Vagina (tissue), 2 donors: ENCODE measurements around the gene HYOU1. TPM values are rescaled to one million over a fixed set of nuclear protein-coding genes. Genes with fewer than 3 reads are reported as not detected.

Source experiments
- DNase-seq, 2 donors: peaks; one replicate each; pipeline ENCODE4 v3.0.0-alpha.2; 2017; ENCODE audit errors: extremely low spot score in 2 of 2
- H3K27ac ChIP-seq: fragments of 200-600 bp; sonication (generic); one replicate; pipeline ENCODE4 v1.5.1; 2019
- H3K27me3 ChIP-seq: fragments of 200-600 bp; sonication (generic); one replicate; pipeline ENCODE4 v1.5.1; 2019
- H3K36me3 ChIP-seq, 2 donors: fragments of 200-600 bp; sonication (generic); one replicate each; pipeline ENCODE4 v1.5.1; 2017 to 2019
- H3K4me1 ChIP-seq: fragments of 200-600 bp; sonication (generic); one replicate; pipeline ENCODE4 v1.5.1; 2019
- H3K4me3 ChIP-seq, 2 donors: fragments of 200-600 bp; sonication (generic); 1 replicate in 1 of 2; 2 replicates in 1 of 2; pipeline ENCODE4 v1.5.1; 2016 to 2019
- H3K9me3 ChIP-seq: fragments of 200-600 bp; sonication (generic); one replicate; pipeline ENCODE4 v1.5.1; 2019
- POLR2A ChIP-seq, 2 donors: fragments of 450-650 bp; IDR thresholded peaks; one replicate each; pipeline ENCODE4 v1.6.1; 2017; ENCODE audit warnings: antibody characterized with exemption in 2 of 2, mild to moderate bottlenecking in 2 of 2, moderate library complexity in 2 of 2
- POLR2AphosphoS5 ChIP-seq, 2 donors: sonication (generic); formaldehyde crosslinking; IDR thresholded peaks; one replicate each; pipeline ENCODE4 v1.9.0; 2017; ENCODE audit warnings: antibody characterized with exemption in 2 of 2, mild to moderate bottlenecking in 2 of 2, low read depth in 1 of 2; ENCODE audit not compliant: insufficient read depth in 1 of 2
- intact Hi-C: fragments of 100-400 bp; cut with DNase I; formaldehyde crosslinking; loops from one replicate; pipeline ENCODE4 v1.15.1; 2023
- total RNA-seq: library from RNA; depleted of rRNA; stranded (reverse); fragments of >200 nt; gene quantifications from one replicate; pipeline ENCODE4 v1.2.3, GENCODE V29; 2016
- TF ChIP-seq, protein P1 (sequence below), 3 experiments: fragments of 450-650 bp in 2 of 3; fragments of 200-600 bp in 1 of 3; sonication (generic) in 1 of 3; IDR thresholded peaks; one replicate each; pipeline ENCODE4 v1.5.1; 2017 to 2019; ENCODE audit warnings: antibody characterized with exemption in 3 of 3, mild to moderate bottlenecking in 2 of 3, moderate library complexity in 2 of 3

The HYOU1 gene
- total RNA-seq, 1 donor from 2014 or later: 49.6 TPM

DNA sequence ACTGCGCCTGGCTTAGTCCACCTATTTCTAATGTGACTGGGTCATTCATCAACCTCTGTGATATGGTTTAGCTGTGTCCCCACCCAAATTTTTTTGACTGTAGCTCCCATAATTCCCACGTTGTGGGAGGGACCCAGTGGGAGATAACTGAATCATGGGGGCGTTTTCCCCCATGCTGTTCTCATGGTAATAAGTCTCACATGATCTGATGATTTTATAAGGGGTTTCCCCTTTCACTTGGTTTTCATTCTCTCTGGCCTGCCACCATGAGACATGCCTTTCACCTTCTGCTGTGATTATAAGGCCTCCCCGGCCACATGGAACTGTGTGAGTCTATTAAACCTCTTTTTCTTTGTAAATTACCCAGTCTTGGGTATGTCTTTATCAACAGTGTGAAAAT lies 50.3 kb downstream of the HYOU1 start:
- TF ChIP-seq POLR2A (IDR thresholded peaks at IDR 0.05) (no peak), POLR2AphosphoS5 (IDR thresholded peaks at IDR 0.05; ENCODE audit: insufficient read depth in 1 of 2, low read depth in 1 of 2) (no peak)
- TF ChIP-seq, protein P1, sequence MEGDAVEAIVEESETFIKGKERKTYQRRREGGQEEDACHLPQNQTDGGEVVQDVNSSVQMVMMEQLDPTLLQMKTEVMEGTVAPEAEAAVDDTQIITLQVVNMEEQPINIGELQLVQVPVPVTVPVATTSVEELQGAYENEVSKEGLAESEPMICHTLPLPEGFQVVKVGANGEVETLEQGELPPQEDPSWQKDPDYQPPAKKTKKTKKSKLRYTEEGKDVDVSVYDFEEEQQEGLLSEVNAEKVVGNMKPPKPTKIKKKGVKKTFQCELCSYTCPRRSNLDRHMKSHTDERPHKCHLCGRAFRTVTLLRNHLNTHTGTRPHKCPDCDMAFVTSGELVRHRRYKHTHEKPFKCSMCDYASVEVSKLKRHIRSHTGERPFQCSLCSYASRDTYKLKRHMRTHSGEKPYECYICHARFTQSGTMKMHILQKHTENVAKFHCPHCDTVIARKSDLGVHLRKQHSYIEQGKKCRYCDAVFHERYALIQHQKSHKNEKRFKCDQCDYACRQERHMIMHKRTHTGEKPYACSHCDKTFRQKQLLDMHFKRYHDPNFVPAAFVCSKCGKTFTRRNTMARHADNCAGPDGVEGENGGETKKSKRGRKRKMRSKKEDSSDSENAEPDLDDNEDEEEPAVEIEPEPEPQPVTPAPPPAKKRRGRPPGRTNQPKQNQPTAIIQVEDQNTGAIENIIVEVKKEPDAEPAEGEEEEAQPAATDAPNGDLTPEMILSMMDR (IDR thresholded peaks at IDR 0.05): no peak
- Histone ChIP-seq H3K9me3 (no peaks in the 10 kb centered on the region), H3K27ac (no peak overlapping the region), H3K27me3 (no peaks in the 10 kb centered on the region), H3K4me1 (no peaks in the 10 kb centered on the region), H3K4me3 (no peak overlapping the region), H3K36me3 (peaks cover 0 to 53% of the 10 kb centered on the region in 2 donors)
- intact Hi-C loops: no loop called here
- no peak for DNase-seq

DNA sequence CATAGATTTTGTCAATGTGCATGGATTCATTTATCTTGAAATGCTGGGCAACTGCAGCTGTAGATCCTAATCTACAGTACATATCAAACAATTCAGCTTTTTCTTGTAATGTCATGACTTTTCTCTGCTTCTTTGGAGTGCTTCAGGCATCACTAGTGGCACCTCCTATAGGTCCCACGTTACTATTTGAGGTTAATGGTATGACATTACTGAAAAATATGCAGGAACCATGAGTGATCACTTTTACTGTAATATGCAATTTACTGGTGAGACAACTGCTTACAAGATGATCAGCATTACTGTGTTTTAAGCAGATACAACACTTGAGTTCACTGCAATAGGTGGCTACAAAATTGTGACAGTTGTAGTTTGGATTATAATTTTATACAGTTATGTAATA lies 56.1 kb downstream of the HYOU1 start:
- intact Hi-C loops: no loop called here
- no peak for TF ChIP-seq POLR2AphosphoS5 (IDR thresholded peaks at IDR 0.05; ENCODE audit: insufficient read depth in 1 of 2, low read depth in 1 of 2)
- no peak for TF ChIP-seq POLR2A (IDR thresholded peaks at IDR 0.05)
- TF ChIP-seq, protein P1 (IDR thresholded peaks at IDR 0.05): no peak
- H3K9me3 ChIP-seq: no peaks in the 10 kb centered on the region
- H3K27ac ChIP-seq: no peak overlapping the region
- peaks cover 34% of the 10 kb centered on the region for H3K4me1 ChIP-seq
- DNase-seq: no peak
- no peaks in the 10 kb centered on the region for H3K27me3 ChIP-seq
- peaks cover 0 to 31% of the 10 kb centered on the region in 2 donors for H3K36me3 ChIP-seq
- H3K4me3 ChIP-seq: no peak overlapping the region

DNA sequence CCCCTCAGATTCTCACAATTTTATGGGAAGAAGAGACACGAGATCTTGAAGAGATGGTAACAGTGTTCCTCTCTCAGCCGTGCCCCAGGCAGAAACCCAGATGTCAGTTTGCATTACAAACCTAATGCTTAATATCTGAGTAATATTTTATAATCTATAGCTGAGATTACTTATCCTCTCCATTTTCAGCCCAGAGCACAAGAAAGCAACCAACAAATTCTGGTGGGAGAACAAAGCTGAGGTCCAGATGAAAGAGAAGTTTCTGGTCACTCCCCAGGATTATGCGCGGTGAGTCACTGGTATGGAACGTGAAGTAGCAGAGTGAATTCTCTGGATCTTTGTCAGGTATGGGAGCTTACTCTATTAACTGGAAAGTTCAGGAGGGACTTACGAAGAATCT lies 58.2 kb downstream of the HYOU1 start:
- intact Hi-C loops: no loop called here
- Histone ChIP-seq H3K36me3 (peaks cover 0 to 27% of the 10 kb centered on the region in 2 donors), H3K9me3 (no peaks in the 10 kb centered on the region), H3K27ac (peak overlapping the region; percentile 65), H3K27me3 (no peaks in the 10 kb centered on the region), H3K4me3 (peak overlapping the region; percentile 86 to 88), H3K4me1 (peaks cover 34% of the 10 kb centered on the region)
- no peak for TF ChIP-seq POLR2AphosphoS5 (IDR thresholded peaks at IDR 0.05; ENCODE audit: insufficient read depth in 1 of 2, low read depth in 1 of 2)
- TF ChIP-seq, protein P1 (IDR thresholded peaks at IDR 0.05): no peak
- no peak for TF ChIP-seq POLR2A (IDR thresholded peaks at IDR 0.05)
- DNase-seq: no peak

DNA sequence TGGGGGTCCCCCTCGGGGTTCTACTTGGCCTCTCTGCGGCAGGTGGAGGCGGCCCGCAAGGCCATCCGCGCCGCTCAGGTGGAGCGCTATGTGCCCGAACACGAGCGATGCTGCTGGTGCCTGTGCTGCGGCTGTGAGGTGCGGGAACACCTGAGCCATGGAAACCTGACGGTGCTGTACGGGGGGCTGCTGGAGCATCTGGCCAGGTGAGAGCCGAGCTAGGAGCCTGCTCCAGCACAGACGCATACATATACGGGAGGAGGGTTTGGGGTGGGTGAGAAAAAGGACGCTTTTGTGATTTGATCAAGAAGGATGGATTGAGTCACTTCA lies 58.7 kb downstream of the HYOU1 start:
- Histone ChIP-seq H3K9me3 (no peaks in the 10 kb centered on the region), H3K4me3 (peak overlapping the region; percentile 86 to 88), H3K4me1 (peaks cover 34% of the 10 kb centered on the region), H3K36me3 (peaks cover 0 to 27% of the 10 kb centered on the region in 2 donors), H3K27ac (peak overlapping the region; percentile 65), H3K27me3 (no peaks in the 10 kb centered on the region)
- TF ChIP-seq, protein P1 (IDR thresholded peaks at IDR 0.05): no peak
- TF ChIP-seq POLR2A (IDR thresholded peaks at IDR 0.05) (no peak), POLR2AphosphoS5 (IDR thresholded peaks at IDR 0.05; ENCODE audit: insufficient read depth in 1 of 2, low read depth in 1 of 2) (no peak)
- intact Hi-C loops: no loop called here
- DNase-seq: no peak

DNA sequence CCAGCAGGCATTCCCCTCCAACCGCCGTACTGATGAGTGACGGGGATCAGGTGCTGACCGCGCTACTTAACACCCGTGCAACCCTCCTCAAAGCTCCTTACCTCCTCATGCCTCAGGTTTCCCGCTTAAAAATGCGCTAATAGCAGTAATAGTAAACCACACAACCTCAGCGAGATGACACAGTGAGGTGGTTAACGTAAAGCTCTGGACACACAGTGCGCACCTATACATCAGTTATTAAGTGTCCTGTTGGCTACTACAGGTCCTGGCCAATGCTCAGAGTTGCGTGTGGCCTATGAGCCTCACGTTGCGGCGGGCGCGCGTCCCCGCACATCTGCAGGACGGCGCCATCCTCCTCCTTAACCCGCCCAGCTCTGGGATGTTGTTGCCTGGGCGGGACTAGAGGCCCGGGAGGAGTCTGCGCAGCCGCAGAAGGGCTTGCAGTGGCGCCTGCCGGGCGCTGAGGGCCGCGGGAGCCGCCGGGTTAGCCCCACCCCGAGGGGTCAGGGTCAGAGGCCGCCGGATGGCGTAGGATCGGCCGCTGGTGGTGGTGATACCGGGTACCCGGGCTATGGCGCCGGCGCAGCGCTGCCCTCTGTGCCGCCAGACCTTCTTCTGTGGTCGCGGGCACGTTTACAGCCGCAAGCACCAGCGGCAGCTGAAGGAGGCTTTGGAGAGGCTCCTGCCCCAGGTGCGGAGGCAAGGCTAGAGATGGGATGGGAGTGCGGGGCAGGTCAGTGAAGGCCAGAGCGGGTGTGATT lies 59.2 kb downstream of the HYOU1 start, which contains the start of gene CENATAC:
Gene CENATAC, plus strand, starts transcription at position 512 of the 761 bp plus-strand sequence. Its CDS starts 60 bp downstream, at position 572.
- peak in 1 of 2 donors; percentile 90 for DNase-seq
- H3K4me1 ChIP-seq: peaks cover 34% of the 10 kb centered on the region
- TF ChIP-seq POLR2A (IDR thresholded peaks at IDR 0.05) (peak; percentile 70 to 73), POLR2AphosphoS5 (IDR thresholded peaks at IDR 0.05; ENCODE audit: insufficient read depth in 1 of 2, low read depth in 1 of 2) (peak; percentile 96 to 98)
- TF ChIP-seq, protein P1 (IDR thresholded peaks at IDR 0.05): peak in 1 of 3 experiments; percentile 27
- no peaks in the 10 kb centered on the region for H3K9me3 ChIP-seq
- H3K36me3 ChIP-seq: peaks cover 0 to 23% of the 10 kb centered on the region in 2 donors
- H3K27ac ChIP-seq: peak within 1 kb of the TSS; percentile 65
- intact Hi-C loops: no loop called here
- peak within 1 kb of the TSS; percentile 86 to 88 for H3K4me3 ChIP-seq
- no peaks in the 10 kb centered on the region for H3K27me3 ChIP-seq
